MM.1S (cell line): ENCODE results near the gene PLGRKT.
A peak's percentile ranks its signal among the peaks of the same experiment; 100 is the strongest.

Source experiments
- DNase-seq: peaks from one replicate; pipeline ENCODE4 v3.0.0-alpha.2; 2015
- H2AFZ ChIP-seq: fragments of 300-600 bp; sonication (generic); 2 replicates; pipeline ENCODE4 v1.6.0; 2016; ENCODE audit warnings: antibody characterized with exemption, low read length
- H3F3A ChIP-seq: fragments of 300-600 bp; sonication (generic); 2 replicates; pipeline ENCODE4 v1.6.1; 2016; ENCODE audit warnings: mild to moderate bottlenecking, antibody characterized with exemption, low read length, moderate library complexity, mixed read lengths; ENCODE audit not compliant: insufficient read depth
- H3K27ac ChIP-seq: fragments of 300-600 bp; sonication (generic); 2 replicates; pipeline ENCODE4 v1.5.1; 2016; ENCODE audit warnings: mild to moderate bottlenecking, low read length
- H3K27me3 ChIP-seq: fragments of 300-600 bp; sonication (generic); replicated peaks from 2 replicates; pipeline ENCODE4 v1.6.0; 2016; ENCODE audit warnings: low read length; ENCODE audit not compliant: insufficient read depth
- H3K36me3 ChIP-seq: fragments of 300-600 bp; sonication (generic); replicated peaks from 2 replicates; pipeline ENCODE4 v1.6.1; 2016; ENCODE audit warnings: mild to moderate bottlenecking, low read length, mixed read lengths; ENCODE audit not compliant: insufficient read depth
- H3K4me1 ChIP-seq: fragments of 300-600 bp; sonication (generic); 2 replicates; pipeline ENCODE4 v1.6.1; 2016; ENCODE audit warnings: low read length, mixed read lengths
- H3K4me2 ChIP-seq: fragments of 300-600 bp; sonication (generic); 2 replicates; pipeline ENCODE4 v1.6.0; 2016; ENCODE audit warnings: low read depth, low read length
- H3K4me3 ChIP-seq: fragments of 300-600 bp; sonication (generic); 2 replicates; pipeline ENCODE4 v1.5.1; 2016; ENCODE audit warnings: low read length, mixed read lengths
- H3K79me2 ChIP-seq: fragments of 300-600 bp; sonication (generic); 2 replicates; pipeline ENCODE4 v1.6.1; 2016; ENCODE audit warnings: mixed run types, low read length, mixed read lengths
- H3K9ac ChIP-seq: fragments of 300-600 bp; sonication (generic); 2 replicates; pipeline ENCODE4 v1.6.1; 2016; ENCODE audit warnings: low read length, mixed read lengths
- H3K9me2 ChIP-seq: fragments of 300-600 bp; sonication (generic); replicated peaks from 2 replicates; pipeline ENCODE4 v1.6.1; 2016; ENCODE audit warnings: mild to moderate bottlenecking, low read length, mixed read lengths; ENCODE audit not compliant: insufficient read depth
- H3K9me3 ChIP-seq: fragments of 300-600 bp; sonication (generic); replicated peaks from 2 replicates; pipeline ENCODE4 v1.6.1; 2016; ENCODE audit warnings: mild to moderate bottlenecking, low read length, mixed read lengths; ENCODE audit not compliant: insufficient read depth
- H4K20me1 ChIP-seq: fragments of 300-600 bp; sonication (generic); 2 replicates; pipeline ENCODE4 v1.6.1; 2016; ENCODE audit warnings: mild to moderate bottlenecking, low read length, moderate library complexity, mixed read lengths; ENCODE audit not compliant: insufficient read depth
- CTCF ChIP-seq: fragments of 300-600 bp; sonication (generic); IDR thresholded peaks from 2 replicates; pipeline ENCODE4 v1.5.1; 2016; ENCODE audit warnings: antibody characterized with exemption, low read length, mixed read lengths
- EZH2 ChIP-seq: fragments of 300-600 bp; sonication (generic); optimal IDR thresholded peaks from 2 replicates; pipeline ENCODE3; 2017; ENCODE audit warnings: low read depth, mild to moderate bottlenecking, antibody characterized with exemption, low read length, mixed read lengths
- EZH2phosphoT487 ChIP-seq: fragments of 300-600 bp; sonication (generic); IDR thresholded peaks from 2 replicates; pipeline ENCODE4 v1.6.1; 2018; ENCODE audit warnings: antibody characterized with exemption, low read length

Gene PLGRKT

GRCh38 chr9:5393497-5393896, 44.2 kb downstream of the PLGRKT start:
- Histone ChIP-seq H3K4me2 (no peak overlapping the region), H3K9me3 (no peaks in the 10 kb centered on the region), H3K36me3 (no peaks in the 10 kb centered on the region), H3K4me1 (no peaks in the 10 kb centered on the region), H4K20me1 (no peaks in the 10 kb centered on the region), H2AFZ (no peak overlapping the region), H3K79me2 (no peaks in the 10 kb centered on the region), H3K9me2 (no peaks in the 10 kb centered on the region), H3K4me3 (no peak overlapping the region), H3F3A (no peaks in the 10 kb centered on the region), H3K27ac (no peak overlapping the region), H3K9ac (no peak overlapping the region), H3K27me3 (no peaks in the 10 kb centered on the region)
- TF ChIP-seq EZH2phosphoT487 (no peak), CTCF (no peak), EZH2 (no peak)
- no peak for DNase-seq

- H2AFZ ChIP-seq: no peak overlapping the region
- no peaks in the 10 kb centered on the region for H3K36me3 ChIP-seq
- H3K4me3 ChIP-seq: no peak overlapping the region
- no peaks in the 10 kb centered on the region for H3K9me2 ChIP-seq
- H3K27ac ChIP-seq: no peak overlapping the region
- no peak overlapping the region for H3K4me2 ChIP-seq
- no peak overlapping the region for H3K9ac ChIP-seq
- no peaks in the 10 kb centered on the region for H3K9me3 ChIP-seq
- TF ChIP-seq CTCF (no peak), EZH2phosphoT487 (no peak), EZH2 (no peak)
- no peaks in the 10 kb centered on the region for H3K79me2 ChIP-seq
- no peaks in the 10 kb centered on the region for H4K20me1 ChIP-seq
- no peak for DNase-seq
- no peaks in the 10 kb centered on the region for H3K4me1 ChIP-seq
- H3F3A ChIP-seq: no peaks in the 10 kb centered on the region
- H3K27me3 ChIP-seq: no peaks in the 10 kb centered on the region
Measured at GRCh38 chr9:5392285-5392684, 45.4 kb downstream of the PLGRKT start.

GRCh38 chr9:5389109-5389732, 48.5 kb downstream of the PLGRKT start:
- no peaks in the 10 kb centered on the region for H3F3A ChIP-seq
- peak; percentile 43 for DNase-seq
- no peak overlapping the region for H3K27ac ChIP-seq
- no peak overlapping the region for H3K4me2 ChIP-seq
- H3K9ac ChIP-seq: no peak overlapping the region
- no peaks in the 10 kb centered on the region for H3K4me1 ChIP-seq
- H3K9me3 ChIP-seq: no peaks in the 10 kb centered on the region
- H3K27me3 ChIP-seq: no peaks in the 10 kb centered on the region
- H3K4me3 ChIP-seq: no peak overlapping the region
- H4K20me1 ChIP-seq: no peaks in the 10 kb centered on the region
- H2AFZ ChIP-seq: no peak overlapping the region
- no peaks in the 10 kb centered on the region for H3K36me3 ChIP-seq
- TF ChIP-seq EZH2 (no peak), CTCF (no peak), EZH2phosphoT487 (no peak)
- H3K79me2 ChIP-seq: no peaks in the 10 kb centered on the region
- H3K9me2 ChIP-seq: no peaks in the 10 kb centered on the region
